Endothelial cell of umbilical vein (primary cell): ENCODE results near the gene UNC5C. TPM values are rescaled to one million over a fixed set of nuclear protein-coding genes. Genes with fewer than 3 reads are reported as not detected.

ENCODE experiments used
- BruUV-seq: library from RNA; stranded (reverse); fragments of 400-500 nt; replicated peaks from 2 replicates; lab custom pipeline; 2021; lab: Mats Ljungman, UMichigan
- CTCF ChIA-PET: fragments of 300-600, 350-600 bp; sonication (Branson Sonifier 250); formaldehyde crosslinking; loops from one replicate; lab custom pipeline; 2021; ENCODE audit warnings: antibody characterized with exemption, inconsistent platforms; lab: Charles Lee
- POLR2A ChIA-PET: fragments of 300-600, 350-600 bp; sonication (Branson Sonifier 250); formaldehyde crosslinking; loops from one replicate; lab custom pipeline; 2021; ENCODE audit warnings: antibody characterized with exemption, inconsistent platforms; lab: Charles Lee
- DNase-seq: peaks from one replicate; pipeline ENCODE4 v3.0.0-alpha.2; 2011; ENCODE audit warnings: low read depth, low spot score
- FAIRE-seq: peaks from 2 replicates; lab custom pipeline; 2011; peaks lifted over from hg19 to GRCh38; lab: Jason Lieb, UNC
- H2AFZ ChIP-seq: 2 replicates; pipeline ENCODE4 v1.6.0; 2012; ENCODE audit warnings: low read depth, low read length, control low read depth, inconsistent platforms
- H3K27ac ChIP-seq: 2 replicates; pipeline ENCODE4 v1.5.1; 2011; ENCODE audit warnings: low read depth, mild to moderate bottlenecking, control low read depth, low read length, moderate library complexity; ENCODE audit not compliant: insufficient read depth
- H3K27me3 ChIP-seq, 2 experiments: 2 replicates each; pipeline versions ENCODE4 v1.6.0 to v1.6.1; 2011; ENCODE audit warnings: low read length in 2 of 2, mixed read lengths in 1 of 2; ENCODE audit not compliant: control insufficient read depth in 2 of 2, insufficient read depth in 2 of 2
- H3K36me3 ChIP-seq, 2 experiments: 2 replicates in 1 of 2; 3 replicates in 1 of 2; pipeline ENCODE4 v1.5.1; 2011; ENCODE audit warnings: low read length in 2 of 2, mild to moderate bottlenecking in 1 of 2, moderate library complexity in 1 of 2; ENCODE audit not compliant: control insufficient read depth in 2 of 2, insufficient read depth in 2 of 2; ENCODE audit errors: extremely low read depth in 1 of 2
- H3K4me1 ChIP-seq: 3 replicates; pipeline ENCODE4 v1.5.1; 2011; ENCODE audit warnings: mild to moderate bottlenecking, low read length; ENCODE audit not compliant: control insufficient read depth, insufficient read depth; ENCODE audit errors: extremely low read depth
- H3K4me2 ChIP-seq: 2 replicates; pipeline ENCODE4 v1.6.1; 2011; ENCODE audit warnings: low read length, control low read depth, mixed read lengths; ENCODE audit not compliant: insufficient read depth
- H3K4me3 ChIP-seq, 3 experiments: fragments of 200-600 bp in 1 of 3; sonication (generic), shearing (Covaris generic) in 1 of 3; replicated peaks in 1 of 3; 2 replicates each; pipeline ENCODE4 v1.5.1; 2011 to 2016; ENCODE audit warnings: control low read depth in 3 of 3, low read length in 3 of 3, mild to moderate bottlenecking in 2 of 3, inconsistent platforms in 1 of 3, low read depth in 1 of 3, moderate library complexity in 1 of 3; ENCODE audit not compliant: insufficient read depth in 1 of 3
- H3K79me2 ChIP-seq: 2 replicates; pipeline ENCODE4 v1.6.0; 2012; ENCODE audit warnings: low read length, inconsistent platforms; ENCODE audit not compliant: control insufficient read depth, insufficient read depth
- H3K9ac ChIP-seq: replicated peaks from 2 replicates; pipeline ENCODE3; 2011; ENCODE audit warnings: low read length, control low read depth; ENCODE audit not compliant: insufficient read depth; ENCODE audit errors: extremely low read depth
- H3K9me1 ChIP-seq: replicated peaks from 3 replicates; pipeline ENCODE4 v1.6.0; 2011; ENCODE audit warnings: mild to moderate bottlenecking, low read length; ENCODE audit not compliant: control insufficient read depth, insufficient read depth; ENCODE audit errors: extremely low read depth
- H3K9me3 ChIP-seq: replicated peaks from 2 replicates; pipeline ENCODE4 v1.5.1; 2012; ENCODE audit warnings: low read length, inconsistent platforms; ENCODE audit not compliant: control insufficient read depth, insufficient read depth
- H4K20me1 ChIP-seq: replicated peaks from 2 replicates; pipeline ENCODE3; 2011; ENCODE audit warnings: mild to moderate bottlenecking, low read length; ENCODE audit not compliant: control insufficient read depth, insufficient read depth; ENCODE audit errors: extremely low read depth
- CTCF ChIP-seq, 2 donors: IDR thresholded peaks; 1 replicate in 1 of 2; 2 replicates in 1 of 2; pipeline ENCODE4 v1.5.1; 2011; ENCODE audit warnings: low read length in 2 of 2, mild to moderate bottlenecking in 2 of 2, moderate library complexity in 2 of 2, control low read depth in 1 of 2, inconsistent platforms in 1 of 2, low read depth in 1 of 2; ENCODE audit not compliant: insufficient read depth in 1 of 2; ENCODE audit errors: extremely low read depth in 1 of 2
- EZH2 ChIP-seq: IDR thresholded peaks from 2 replicates; pipeline ENCODE4 v1.6.1; 2012; ENCODE audit warnings: borderline replicate concordance, low read depth, mild to moderate bottlenecking, moderate library complexity, low read length, inconsistent platforms; ENCODE audit not compliant: severe bottlenecking
- FOS ChIP-seq: IDR thresholded peaks from 2 replicates; pipeline ENCODE4 v1.6.1; 2011; ENCODE audit warnings: mild to moderate bottlenecking, low read length, moderate library complexity, borderline replicate concordance; ENCODE audit not compliant: insufficient read depth
- GATA2 ChIP-seq: IDR thresholded peaks from 2 replicates; pipeline ENCODE4 v1.7.0; 2011; ENCODE audit warnings: low read depth, mild to moderate bottlenecking, moderate library complexity, mixed read lengths, low read length; ENCODE audit not compliant: insufficient read length, insufficient read depth
- JUN ChIP-seq: IDR thresholded peaks from 2 replicates; pipeline ENCODE4 v1.6.1; 2011; ENCODE audit warnings: borderline replicate concordance, low read depth; ENCODE audit not compliant: insufficient read length, insufficient read depth
- MAX ChIP-seq: IDR thresholded peaks from 2 replicates; pipeline ENCODE4 v1.6.1; 2011; ENCODE audit not compliant: insufficient read depth, insufficient read length
- MYC ChIP-seq: IDR thresholded peaks from one replicate; pipeline ENCODE4 v1.6.1; 2011; ENCODE audit warnings: mild to moderate bottlenecking, low read depth, low read length
- POLR2A ChIP-seq: IDR thresholded peaks from 2 replicates; pipeline ENCODE4 v1.6.1; 2012; ENCODE audit warnings: low read depth, mild to moderate bottlenecking, control low read depth, low read length
- POLR2AphosphoS5 ChIP-seq: IDR thresholded peaks from 2 replicates; pipeline ENCODE4 v1.6.1; 2012; ENCODE audit warnings: low read depth, mild to moderate bottlenecking, control low read depth, low read length, moderate library complexity; ENCODE audit not compliant: insufficient read depth
- dilution Hi-C: fragments of 300-500 bp; cut with MboI; formaldehyde crosslinking; loops from one replicate; pipeline ENCODE4 v1.15.0; 2019; ENCODE audit warnings: low sequenced_read_pairs; ENCODE audit not compliant: extremely low pct_ligation_motif_present
- intact Hi-C: fragments of 100-400 bp; cut with micrococcal nuclease; formaldehyde crosslinking; loops from one replicate; pipeline ENCODE4 v1.10.0; 2022
- polyA plus RNA-seq, 4 experiments: library from polyadenylated mRNA; depleted of rRNA in 3 of 4; stranded (reverse) in 3 of 4; unstranded in 1 of 4; fragments of >200 nt; gene quantifications; 2 replicates each; pipeline versions ENCODE4 v1.2.1 to v1.2.3, GENCODE V29; 2011 to 2012; ENCODE audit warnings: missing spikeins in 1 of 4
- total RNA-seq: library from RNA; stranded (reverse); gene quantifications from 2 replicates; pipeline ENCODE4 v1.2.3, GENCODE V29; 2021

The UNC5C gene
- total and polyA plus RNA-seq, 2 donors (not counting 3 experiments of a cell fraction or from before 2014, with no cell fraction given): 0.44 to 0.53 TPM

GRCh38 chr4:95360906-95361695 lies 187.7 kb downstream of the UNC5C start:
- no TSS peak for BruUV-seq

More at GRCh38 chr4:95360906-95361695, 187.7 kb downstream of the UNC5C start:
- H3K9me3 ChIP-seq: no peaks in the 10 kb centered on the region
- no peaks in the 10 kb centered on the region for H3K9me1 ChIP-seq
- DNase-seq (no peak), FAIRE-seq (no peak)
- no peak overlapping the region for H3K27ac ChIP-seq
- dilution Hi-C loops: no loop called here
- intact Hi-C loops: loop anchor here (5.0 kb wide), 2 partner anchors 69 to 94 kb away; no protein-coding TSS in a partner anchor
- no peak overlapping the region for H2AFZ ChIP-seq
- no peaks in the 10 kb centered on the region for H4K20me1 ChIP-seq
- H3K27me3 ChIP-seq: no peaks in the 10 kb centered on the region
- H3K4me3 ChIP-seq: no peak overlapping the region
- no peak overlapping the region for H3K4me2 ChIP-seq
- CTCF ChIA-PET: interaction anchor here (1.4 kb wide), 2 partner anchors 17 to 34 kb away, joined by 3 read pairs; no protein-coding TSS in a partner anchor
- H3K79me2 ChIP-seq: no peaks in the 10 kb centered on the region
- H3K4me1 ChIP-seq: peaks cover 10% of the 10 kb centered on the region
- POLR2A ChIA-PET: no interaction called here
- H3K36me3 ChIP-seq: no peaks in the 10 kb centered on the region
- TF ChIP-seq MYC (no peak), POLR2AphosphoS5 (no peak), GATA2 (no peak), EZH2 (no peak), CTCF (IDR thresholded peaks at IDR 0.05; ENCODE audit: extremely low read depth in 1 of 2, insufficient read depth in 1 of 2, low read depth in 1 of 2, low read length in 2 of 2) (no peak), POLR2A (no peak), JUN (no peak), FOS (no peak), MAX (no peak)
- no peak overlapping the region for H3K9ac ChIP-seq
